HG02623 (cell line): ENCODE measurements around the gene ADA.

Source experiments
- ATAC-seq: cut with Tn5 transposase; IDR thresholded peaks from one replicate; pipeline ENCODE4 v1.9.1; 2021; ENCODE audit warnings: moderate library complexity; ENCODE audit not compliant: unreplicated experiment

The ADA gene

GRCh38 chr20:44646023-44646640 lies 5.4 kb downstream of the ADA start:
- no peak for ATAC-seq

- no peak for ATAC-seq
These were observed 6.8 kb downstream of the ADA start for GRCh38 chr20:44644667-44645131.

GRCh38 chr20:44644230-44644617 lies 7.3 kb downstream of the ADA start:
- no peak for ATAC-seq

- no peak for ATAC-seq
These were observed 7.8 kb downstream of the ADA start for GRCh38 chr20:44643596-44644229.

GRCh38 chr20:44643154-44643519 lies 8.4 kb downstream of the ADA start:
- ATAC-seq: no peak

GRCh38 chr20:44642203-44643153 lies 9.0 kb downstream of the ADA start:
- ATAC-seq: no peak

- no peak for ATAC-seq
These were observed 10.2 kb downstream of the ADA start for GRCh38 chr20:44641325-44641724.

- no peak for ATAC-seq
These were observed 11.0 kb downstream of the ADA start for GRCh38 chr20:44640522-44640921.

- no peak for ATAC-seq
These were observed 13.8 kb downstream of the ADA start for GRCh38 chr20:44637522-44638372.

- no peak for ATAC-seq
These were observed 14.5 kb downstream of the ADA start for GRCh38 chr20:44637042-44637441.

- no peak for ATAC-seq
These were observed 15.6 kb downstream of the ADA start for GRCh38 chr20:44635877-44636276.

GRCh38 chr20:44633872-44634600 lies 17.5 kb downstream of the ADA start:
- ATAC-seq: no peak

GRCh38 chr20:44633187-44633810 lies 18.2 kb downstream of the ADA start:
- ATAC-seq: no peak

GRCh38 chr20:44632103-44632752 lies 19.3 kb downstream of the ADA start:
- ATAC-seq: no peak

GRCh38 chr20:44630297-44630696 lies 21.2 kb downstream of the ADA start:
- ATAC-seq: no peak

- ATAC-seq: no peak
These were observed 22.0 kb downstream of the ADA start for GRCh38 chr20:44629542-44629941.

GRCh38 chr20:44629017-44629385 lies 22.5 kb downstream of the ADA start:
- no peak for ATAC-seq

- no peak for ATAC-seq
These were observed 24.0 kb downstream of the ADA start for GRCh38 chr20:44627364-44628010.

GRCh38 chr20:44626278-44626677 lies 25.2 kb downstream of the ADA start:
- ATAC-seq: no peak
